Measurements from ENCODE around the gene CDC42.

CDC42 gene

GRCh38 chr1:22139066-22139594 is 86.6 kb downstream of the CDC42 start:
- H3K4me3 ChIP-seq (ENCODE audit: low read depth, low read length): no peak overlapping the region
- no peak for TF ChIP-seq CTCF (IDR thresholded peaks at IDR 0.05; ENCODE audit: borderline replicate concordance, insufficient read depth, low read depth, low read length)

DNA sequence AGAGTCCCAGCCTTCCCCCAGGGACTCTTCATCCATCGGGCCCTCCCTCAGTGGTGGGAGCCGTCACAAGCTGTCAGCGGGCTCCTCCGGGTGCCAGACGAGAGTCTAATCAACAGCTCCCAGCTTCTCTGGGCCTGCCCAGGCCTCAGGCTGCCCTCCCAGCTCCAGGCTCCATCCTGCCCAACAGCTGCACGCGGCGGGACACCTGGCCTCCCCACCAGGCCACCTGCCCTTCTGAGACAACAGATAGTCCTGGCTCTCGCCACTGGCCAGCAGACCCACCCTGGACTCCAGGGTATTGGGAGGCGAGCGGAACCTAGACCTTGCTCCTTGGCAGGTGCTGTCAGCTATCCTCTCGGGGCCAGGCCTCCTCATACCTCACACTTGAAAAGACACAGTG is 87.3 kb downstream of the CDC42 start:
- no peak for TF ChIP-seq CTCF (IDR thresholded peaks at IDR 0.05; ENCODE audit: borderline replicate concordance, insufficient read depth, low read depth, low read length)
- no peak overlapping the region for H3K4me3 ChIP-seq (ENCODE audit: low read depth, low read length)
